Measurements from ENCODE around the gene ABCC3.

The ABCC3 gene

GRCh38 chr17:50684612-50685333, 50.1 kb downstream of the ABCC3 start:
- DNase-seq (ENCODE audit: low read depth) = no peak

GRCh38 chr17:50685334-50685665, 50.6 kb downstream of the ABCC3 start:
- no peak for DNase-seq (ENCODE audit: low read depth)

- DNase-seq (ENCODE audit: low read depth) = no peak
Observed at GRCh38 chr17:50685691-50686493, 51.2 kb downstream of the ABCC3 start.

GRCh38 chr17:50686494-50687199, 52.0 kb downstream of the ABCC3 start:
- DNase-seq (ENCODE audit: low read depth) = no peak

GRCh38 chr17:50687200-50688066, 52.8 kb downstream of the ABCC3 start:
- DNase-seq (ENCODE audit: low read depth) = no peak

- no peak for DNase-seq (ENCODE audit: low read depth)
Observed at GRCh38 chr17:50688245-50688644, 53.6 kb downstream of the ABCC3 start.

GRCh38 chr17:50689251-50689650, 54.6 kb downstream of the ABCC3 start:
- DNase-seq (ENCODE audit: low read depth) = no peak

GRCh38 chr17:50689956-50690886, 55.5 kb downstream of the ABCC3 start:
- no peak for DNase-seq (ENCODE audit: low read depth)

- no peak for DNase-seq (ENCODE audit: low read depth)
Observed at GRCh38 chr17:50690887-50691549, 56.3 kb downstream of the ABCC3 start.

GRCh38 chr17:50691550-50692447, 57.1 kb downstream of the ABCC3 start:
- DNase-seq (ENCODE audit: low read depth) = no peak

GRCh38 chr17:50692448-50693035, 57.9 kb downstream of the ABCC3 start:
- no peak for DNase-seq (ENCODE audit: low read depth)

- no peak for DNase-seq (ENCODE audit: low read depth)
Observed at GRCh38 chr17:50693036-50693682, 58.5 kb downstream of the ABCC3 start.

GRCh38 chr17:50696365-50696879, 61.7 kb downstream of the ABCC3 start:
- DNase-seq (ENCODE audit: low read depth) = no peak

GRCh38 chr17:50697062-50697461, 62.4 kb downstream of the ABCC3 start:
- no peak for DNase-seq (ENCODE audit: low read depth)

- no peak for DNase-seq (ENCODE audit: low read depth)
Observed at GRCh38 chr17:50697663-50698272, 63.1 kb downstream of the ABCC3 start.

GRCh38 chr17:50699410-50699809, 64.7 kb downstream of the ABCC3 start:
- DNase-seq (ENCODE audit: low read depth) = no peak

- no peak for DNase-seq (ENCODE audit: low read depth)
Observed at GRCh38 chr17:50703162-50703561, 68.5 kb downstream of the ABCC3 start.
